Kidney (tissue), 14 donors: Measurements from ENCODE around the gene SEC61A1. TPM values are rescaled to one million over a fixed set of nuclear protein-coding genes. Genes with fewer than 3 reads are reported as not detected.

ENCODE experiments used
- DNase-seq, 5 donors: peaks; one replicate each; pipeline ENCODE4 v3.0.0-alpha.2; 2013 to 2020
- FAIRE-seq: peaks from 2 replicates; lab custom pipeline; 2012; peaks lifted over from hg19 to GRCh38; lab: Jason Lieb, UNC
- H3K27ac ChIP-seq, 2 donors: one replicate each; pipeline ENCODE4 v1.7.0; 2013; ENCODE audit warnings: low read depth in 2 of 2, low read length in 2 of 2, inconsistent platforms in 1 of 2
- H3K27me3 ChIP-seq: one replicate; pipeline ENCODE4 v1.7.1; 2013; ENCODE audit warnings: low read length, inconsistent platforms; ENCODE audit not compliant: control insufficient read depth, insufficient read depth
- H3K36me3 ChIP-seq, 3 donors: one replicate each; pipeline versions ENCODE4 v1.7.0 to v1.7.1; 2013; ENCODE audit warnings: low read length in 3 of 3, control low read depth in 1 of 3, inconsistent platforms in 1 of 3; ENCODE audit not compliant: insufficient read depth in 3 of 3, control insufficient read depth in 2 of 3
- H3K4me1 ChIP-seq, 3 donors: one replicate each; pipeline versions ENCODE4 v1.7.0 to v1.7.1; 2013; ENCODE audit warnings: low read length in 3 of 3, inconsistent platforms in 1 of 3, low read depth in 1 of 3; ENCODE audit not compliant: control insufficient read depth in 2 of 3, insufficient read depth in 2 of 3
- H3K4me3 ChIP-seq, 3 donors: one replicate each; pipeline versions ENCODE4 v1.7.0 to v1.8.1; 2013; ENCODE audit warnings: low read length in 3 of 3, control low read depth in 1 of 3, inconsistent platforms in 1 of 3
- H3K9ac ChIP-seq, 3 donors: one replicate each; pipeline versions ENCODE4 v1.7.0 to v1.7.1; 2013; ENCODE audit warnings: low read length in 3 of 3, control low read depth in 1 of 3, inconsistent platforms in 1 of 3
- H3K9me3 ChIP-seq, 3 donors: one replicate each; pipeline versions ENCODE4 v1.7.0 to v1.7.1; 2013; ENCODE audit warnings: low read length in 3 of 3, control low read depth in 1 of 3, inconsistent platforms in 1 of 3; ENCODE audit not compliant: control insufficient read depth in 2 of 3, insufficient read depth in 1 of 3
- intact Hi-C: fragments of 100-400 bp; cut with DNase I; formaldehyde crosslinking; loops from one replicate; pipeline ENCODE4 v1.11.1; 2022
- polyA plus RNA-seq: library from polyadenylated mRNA; stranded (reverse); fragments of 350-450 nt; fragmentation: Illumina TruSeq; extraction: RNeasy Lipid Tissue Mini Kit (QIAGEN cat#74804); gene quantifications from one replicate; pipeline ENCODE4 v1.2.3, GENCODE V29; 2014; ENCODE audit warnings: low read depth, low replicate concordance; ENCODE audit not compliant: insufficient read depth
- total RNA-seq: library from RNA; stranded (reverse); fragmentation: NEBNext Ultra II Directional; extraction: Animal tissue kit (Norgen Biotek cat#: 25700); gene quantifications from one replicate; pipeline ENCODE4 v1.2.1, GENCODE V29; 2021
- TF ChIP-seq, protein P1 (sequence below): IDR thresholded peaks from 3 replicates; pipeline ENCODE4 v1.5.1; 2012; ENCODE audit warnings: mild to moderate bottlenecking, moderate library complexity, borderline replicate concordance; ENCODE audit not compliant: insufficient read depth; ENCODE audit errors: extremely low read depth
- donor health status: control.
- donor health status: control.
- donor health status: control.
- donor health status: control.
- donor health status: control.
- donor health status: DM: yes; HTN: yes; CAD: no.
- donor health status: Normal renal cell carcinoma (clear cell type).

Gene SEC61A1
- total and polyA plus RNA-seq, 2 donors from 2014 or later, result 119 to 177 TPM

DNA sequence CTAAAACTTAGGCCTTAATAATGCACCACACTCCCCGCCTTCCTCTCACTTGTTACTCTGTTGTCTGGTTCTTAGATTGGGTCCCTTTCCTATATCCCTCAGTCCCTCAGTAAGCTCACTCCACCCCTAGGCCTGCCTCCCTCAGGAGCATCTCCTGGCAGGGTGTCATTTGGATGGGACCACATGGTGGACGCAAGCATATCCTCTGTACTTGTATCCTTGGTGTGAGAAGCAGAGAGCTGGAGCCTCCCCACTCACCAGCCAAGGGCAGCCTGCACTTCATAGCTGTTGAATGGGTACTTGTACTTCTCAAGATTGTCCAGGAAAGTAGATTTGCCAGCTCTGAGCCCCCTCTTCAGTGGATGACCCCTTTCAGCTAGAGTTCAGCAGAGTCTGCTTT lies 11.6 kb downstream of the SEC61A1 start:
- Histone ChIP-seq H3K27ac (no peak overlapping the region), H3K36me3 (peaks cover 19 to 90% (median 64%) of the 10 kb centered on the region in 3 donors), H3K9me3 (no peaks in the 10 kb centered on the region), H3K9ac (no peak overlapping the region), H3K4me1 (no peaks in the 10 kb centered on the region), H3K27me3 (no peaks in the 10 kb centered on the region), H3K4me3 (no peak overlapping the region)
- intact Hi-C loops, result no loop called here
- no peak for FAIRE-seq
- TF ChIP-seq, protein P1, sequence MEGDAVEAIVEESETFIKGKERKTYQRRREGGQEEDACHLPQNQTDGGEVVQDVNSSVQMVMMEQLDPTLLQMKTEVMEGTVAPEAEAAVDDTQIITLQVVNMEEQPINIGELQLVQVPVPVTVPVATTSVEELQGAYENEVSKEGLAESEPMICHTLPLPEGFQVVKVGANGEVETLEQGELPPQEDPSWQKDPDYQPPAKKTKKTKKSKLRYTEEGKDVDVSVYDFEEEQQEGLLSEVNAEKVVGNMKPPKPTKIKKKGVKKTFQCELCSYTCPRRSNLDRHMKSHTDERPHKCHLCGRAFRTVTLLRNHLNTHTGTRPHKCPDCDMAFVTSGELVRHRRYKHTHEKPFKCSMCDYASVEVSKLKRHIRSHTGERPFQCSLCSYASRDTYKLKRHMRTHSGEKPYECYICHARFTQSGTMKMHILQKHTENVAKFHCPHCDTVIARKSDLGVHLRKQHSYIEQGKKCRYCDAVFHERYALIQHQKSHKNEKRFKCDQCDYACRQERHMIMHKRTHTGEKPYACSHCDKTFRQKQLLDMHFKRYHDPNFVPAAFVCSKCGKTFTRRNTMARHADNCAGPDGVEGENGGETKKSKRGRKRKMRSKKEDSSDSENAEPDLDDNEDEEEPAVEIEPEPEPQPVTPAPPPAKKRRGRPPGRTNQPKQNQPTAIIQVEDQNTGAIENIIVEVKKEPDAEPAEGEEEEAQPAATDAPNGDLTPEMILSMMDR, result no peak
- no peak for DNase-seq

DNA sequence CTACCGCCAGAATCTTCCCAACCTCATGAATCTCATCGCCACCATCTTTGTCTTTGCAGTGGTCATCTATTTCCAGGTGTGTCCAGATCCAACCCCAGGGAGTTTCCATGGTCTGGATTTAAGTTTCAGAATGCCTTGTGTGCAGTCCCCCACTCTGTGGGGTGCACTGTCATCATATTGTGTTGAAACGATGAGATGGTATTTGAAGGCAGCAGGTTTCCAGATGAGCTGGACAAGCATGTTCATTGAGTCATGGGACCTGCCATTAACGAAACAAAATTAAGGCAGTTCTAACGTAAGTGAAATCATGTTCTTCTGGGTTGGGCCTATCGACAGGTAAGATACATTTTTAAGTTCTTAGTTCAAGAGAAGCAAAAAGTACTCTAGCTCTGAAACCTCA lies 12.7 kb downstream of the SEC61A1 start:
- no peak for DNase-seq
- TF ChIP-seq, protein P1, result no peak
- H3K9ac ChIP-seq, result no peak overlapping the region
- no peaks in the 10 kb centered on the region for H3K9me3 ChIP-seq
- intact Hi-C loops, result no loop called here
- H3K36me3 ChIP-seq, result peaks cover 19 to 93% (median 63%) of the 10 kb centered on the region in 3 donors
- H3K4me1 ChIP-seq, result no peaks in the 10 kb centered on the region
- FAIRE-seq, result no peak
- no peaks in the 10 kb centered on the region for H3K27me3 ChIP-seq
- H3K4me3 ChIP-seq, result no peak overlapping the region
- no peak overlapping the region for H3K27ac ChIP-seq

DNA sequence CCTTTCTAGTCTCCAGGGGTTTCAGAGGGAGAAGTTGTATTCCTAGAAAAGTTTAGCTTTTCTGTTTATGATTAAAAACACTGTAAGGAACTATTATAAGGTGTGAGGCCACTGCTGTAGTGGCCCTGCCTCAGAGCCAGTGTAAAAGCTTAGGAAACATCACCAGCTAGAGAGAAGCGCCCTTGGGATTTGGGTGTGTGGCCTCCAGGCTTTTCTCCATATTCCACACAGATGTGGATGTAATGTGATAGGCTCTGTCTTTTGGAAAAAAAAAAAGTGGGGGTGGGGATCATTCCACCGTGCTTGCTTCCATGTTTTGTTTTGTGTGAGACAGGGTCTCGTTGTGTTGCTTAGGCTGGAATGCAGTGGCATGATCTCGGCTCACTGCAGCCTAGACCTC lies 13.9 kb downstream of the SEC61A1 start:
- Histone ChIP-seq H3K4me1 (no peaks in the 10 kb centered on the region), H3K27me3 (no peaks in the 10 kb centered on the region), H3K4me3 (no peak overlapping the region), H3K9me3 (no peaks in the 10 kb centered on the region), H3K9ac (no peak overlapping the region), H3K27ac (no peak overlapping the region), H3K36me3 (peaks cover 17 to 92% (median 61%) of the 10 kb centered on the region in 3 donors)
- TF ChIP-seq, protein P1, result no peak
- FAIRE-seq (no peak), DNase-seq (no peak)
- intact Hi-C loops, result no loop called here

- H3K36me3 ChIP-seq, result peaks cover 14 to 87% (median 55%) of the 10 kb centered on the region in 3 donors
- no peaks in the 10 kb centered on the region for H3K4me1 ChIP-seq
- DNase-seq (no peak), FAIRE-seq (no peak)
- no peak overlapping the region for H3K27ac ChIP-seq
- H3K9ac ChIP-seq, result no peak overlapping the region
- no peaks in the 10 kb centered on the region for H3K27me3 ChIP-seq
- TF ChIP-seq, protein P1, result no peak
- H3K4me3 ChIP-seq, result no peak overlapping the region
- no peaks in the 10 kb centered on the region for H3K9me3 ChIP-seq
- intact Hi-C loops, result no loop called here
Observed at GRCh38 chr3:128066676-128067075, 14.4 kb downstream of the SEC61A1 start.
